Liver (tissue), 3 donors: ENCODE measurements around the gene PABPC3.

Experiments
- CTCF ChIP-seq: fragments of 150-350 bp; IDR thresholded peaks from 2 replicates; pipeline ENCODE4 v1.5.1; 2017; ENCODE audit warnings: improper control_type of control experiment, low read depth, low read length; ENCODE audit not compliant: missing input control
- REST ChIP-seq: IDR thresholded peaks from 2 replicates; pipeline ENCODE4 v1.6.1; 2016; ENCODE audit warnings: antibody characterized with exemption, mild to moderate bottlenecking
- RXRA ChIP-seq, 2 donors: IDR thresholded peaks; 2 replicates each; pipeline ENCODE4 v1.6.1; 2017 to 2018; ENCODE audit warnings: antibody characterized with exemption in 2 of 2, mild to moderate bottlenecking in 1 of 2
- donor health status: healthy.
- donor health status: healthy.

GRCh38 chr13:25067064-25067463 lies 28.9 kb upstream of the PABPC3 start:
- TF ChIP-seq CTCF (no peak), REST (no peak), RXRA (IDR thresholded peaks at IDR 0.05) (no peak)
